GM21526 (cell line): ENCODE measurements around the gene KLF11.

Experiments used
- ATAC-seq: cut with Tn5 transposase; IDR thresholded peaks from one replicate; pipeline ENCODE4 v1.9.1; 2021; ENCODE audit warnings: moderate library complexity; ENCODE audit not compliant: unreplicated experiment, low FRiP score

The KLF11 gene

GRCh38 chr2:10059552-10060335 is 16.4 kb downstream of the KLF11 start:
- no peak for ATAC-seq

GRCh38 chr2:10061221-10061925 is 18.0 kb downstream of the KLF11 start:
- no peak for ATAC-seq

- no peak for ATAC-seq
Measured at GRCh38 chr2:10062931-10063365, 19.6 kb downstream of the KLF11 start.

DNA sequence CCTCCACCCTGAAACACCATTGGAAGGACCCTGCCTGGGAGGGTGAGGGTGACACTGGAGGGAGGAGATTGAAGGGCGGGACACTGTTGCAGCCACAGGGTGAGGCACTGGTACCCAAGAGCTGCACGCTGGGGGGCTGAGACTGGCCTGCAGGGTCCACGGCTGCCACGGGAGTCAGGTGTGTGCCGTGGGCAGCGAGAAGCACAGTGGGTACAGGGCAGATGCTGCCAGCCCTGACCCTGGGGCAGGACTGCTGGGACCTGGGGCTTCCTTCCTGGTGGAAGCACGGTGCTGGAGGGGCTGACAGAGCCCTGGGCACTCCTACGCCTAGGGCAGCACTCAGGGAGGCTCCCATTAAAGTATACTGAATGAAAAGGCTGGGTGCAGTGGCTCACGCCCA is 20.2 kb downstream of the KLF11 start:
- no peak for ATAC-seq

GRCh38 chr2:10064932-10065772 is 21.8 kb downstream of the KLF11 start:
- ATAC-seq: no peak

DNA sequence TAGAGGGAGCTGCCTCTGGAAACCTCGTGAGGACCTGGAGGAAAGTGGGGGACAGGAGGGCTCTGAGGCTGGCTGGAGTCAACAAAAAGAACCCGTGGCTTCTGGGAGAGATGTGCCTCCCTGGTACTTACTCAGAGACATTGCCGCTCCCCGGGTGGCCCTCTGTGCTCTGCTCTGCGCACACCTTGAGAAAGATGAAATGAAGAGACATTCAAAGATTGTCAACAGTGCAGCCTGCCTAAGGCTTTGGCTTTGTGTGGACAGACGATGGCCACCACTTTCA is 22.4 kb downstream of the KLF11 start:
- no peak for ATAC-seq

DNA sequence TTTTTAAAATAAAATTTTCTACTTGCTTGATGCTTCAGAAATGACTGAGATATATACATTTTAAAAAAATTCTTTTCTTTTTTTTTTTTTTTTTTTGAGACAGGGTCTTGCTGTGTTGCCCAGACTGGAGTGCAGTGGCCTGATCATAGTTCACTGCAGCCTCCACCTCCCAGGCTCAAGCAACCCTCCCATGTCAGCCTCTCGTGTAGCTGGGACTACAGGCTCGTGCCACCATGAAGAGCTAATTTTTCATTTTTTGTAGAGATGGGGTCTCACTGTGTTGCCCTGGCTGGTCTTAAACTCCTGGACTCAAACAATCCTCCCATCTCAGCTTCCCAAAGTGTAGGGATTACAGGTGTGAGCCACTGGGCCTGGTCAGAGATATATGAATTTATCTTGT is 24.0 kb downstream of the KLF11 start:
- ATAC-seq: no peak

GRCh38 chr2:10067881-10068280 is 24.5 kb downstream of the KLF11 start:
- no peak for ATAC-seq

DNA sequence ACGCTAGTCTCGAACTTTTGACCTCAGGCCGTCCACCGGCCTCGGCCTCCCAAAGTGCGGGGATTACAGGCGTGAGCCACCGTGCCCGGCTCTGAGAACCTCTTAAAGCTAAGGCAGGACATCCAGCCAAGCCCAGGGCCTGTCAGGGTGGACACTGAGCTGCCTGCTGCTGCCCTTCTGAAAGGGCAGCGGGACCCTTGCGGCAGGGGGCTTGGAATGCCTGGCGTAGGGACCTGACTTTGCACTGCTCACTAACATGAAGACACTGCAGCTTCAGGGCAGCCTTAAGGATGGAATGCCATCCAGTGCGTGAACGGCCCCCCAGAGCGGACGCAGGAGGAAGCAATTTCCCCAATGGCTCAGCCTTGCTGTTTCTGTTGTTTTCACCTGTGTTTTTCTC is 27.8 kb downstream of the KLF11 start:
- ATAC-seq: no peak

- ATAC-seq: no peak
Measured at GRCh38 chr2:10071595-10071994, 28.2 kb downstream of the KLF11 start.

DNA sequence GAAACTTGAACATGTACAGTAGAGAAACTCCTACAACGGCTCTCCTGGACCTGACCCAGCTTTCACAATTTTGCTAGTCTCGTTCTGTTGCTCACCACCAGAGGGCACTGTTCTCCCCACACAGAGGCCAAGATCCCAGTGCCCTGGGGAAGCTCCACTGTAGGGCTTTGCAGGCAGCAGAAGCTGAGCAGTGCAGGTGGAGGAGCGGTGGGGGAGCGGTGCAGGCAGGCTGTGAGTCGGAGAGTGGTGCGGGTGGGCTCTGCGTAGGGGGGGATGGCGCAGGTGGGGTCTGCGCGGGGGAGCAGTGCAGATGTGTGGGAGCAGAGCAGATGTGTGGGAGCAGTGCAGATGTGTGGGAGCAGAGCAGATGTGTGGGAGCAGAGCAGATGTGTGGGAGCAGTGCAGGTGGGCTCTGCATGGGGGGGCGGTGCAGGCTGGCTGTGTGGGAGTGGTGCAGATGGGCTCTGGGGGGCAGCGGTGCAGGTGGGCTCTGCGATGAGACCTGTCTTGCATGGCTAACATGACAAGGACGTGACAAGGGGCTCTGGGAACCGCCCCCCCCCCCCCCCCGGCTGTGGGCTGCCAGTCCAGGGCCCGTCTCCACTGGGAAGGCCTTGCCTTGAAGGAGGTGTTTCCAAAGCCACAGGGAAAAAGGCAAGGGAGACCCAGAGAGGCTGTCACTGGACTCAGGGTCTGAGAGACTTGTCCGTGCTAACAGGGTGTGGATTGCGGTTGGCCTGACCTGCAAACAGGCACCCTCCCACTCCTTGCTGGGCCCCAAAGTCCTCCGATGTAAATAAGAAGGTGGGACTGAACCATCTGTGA is 29.5 kb downstream of the KLF11 start:
- no peak for ATAC-seq

- ATAC-seq: no peak
Measured at GRCh38 chr2:10073706-10074105, 30.4 kb downstream of the KLF11 start.

DNA sequence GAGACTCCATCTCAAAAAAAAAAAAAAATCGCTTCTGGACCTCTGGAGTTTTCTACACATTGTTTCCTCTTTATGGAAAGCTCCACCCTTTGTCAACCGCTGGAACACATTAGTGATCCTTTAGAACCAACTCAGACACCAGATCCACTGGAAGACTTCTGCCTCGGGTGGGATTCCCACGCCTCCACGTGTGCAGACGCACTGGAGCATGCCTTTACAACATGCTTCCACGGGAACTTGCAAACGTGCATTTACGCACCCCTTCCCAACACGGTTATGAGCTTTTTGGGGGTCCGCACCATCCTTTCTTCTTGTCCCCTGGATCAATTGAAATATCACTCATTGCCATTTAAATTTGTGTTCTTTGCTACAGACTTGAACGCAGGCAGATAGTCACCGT is 31.8 kb downstream of the KLF11 start:
- ATAC-seq: no peak

- ATAC-seq: no peak
Measured at GRCh38 chr2:10075571-10076209, 32.3 kb downstream of the KLF11 start.

DNA sequence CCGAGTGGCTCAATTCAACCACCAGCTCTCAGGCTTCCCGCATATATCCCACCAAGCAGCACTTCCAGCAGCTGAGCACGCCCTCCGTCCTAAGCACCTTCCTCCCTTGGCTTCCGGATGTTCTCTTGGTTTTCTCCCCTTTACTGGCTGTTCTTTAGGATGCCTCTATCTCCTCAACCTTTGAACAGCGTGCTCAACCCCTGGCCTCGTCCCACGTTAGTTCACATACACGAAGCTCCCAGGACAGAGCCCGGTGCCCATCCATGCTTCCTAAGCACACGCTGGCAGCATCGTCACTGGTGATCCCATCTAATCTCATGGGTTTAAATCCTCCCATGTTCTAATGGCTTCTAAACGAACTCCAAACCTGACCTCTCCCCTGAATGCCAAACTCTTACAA is 33.2 kb downstream of the KLF11 start:
- no peak for ATAC-seq

DNA sequence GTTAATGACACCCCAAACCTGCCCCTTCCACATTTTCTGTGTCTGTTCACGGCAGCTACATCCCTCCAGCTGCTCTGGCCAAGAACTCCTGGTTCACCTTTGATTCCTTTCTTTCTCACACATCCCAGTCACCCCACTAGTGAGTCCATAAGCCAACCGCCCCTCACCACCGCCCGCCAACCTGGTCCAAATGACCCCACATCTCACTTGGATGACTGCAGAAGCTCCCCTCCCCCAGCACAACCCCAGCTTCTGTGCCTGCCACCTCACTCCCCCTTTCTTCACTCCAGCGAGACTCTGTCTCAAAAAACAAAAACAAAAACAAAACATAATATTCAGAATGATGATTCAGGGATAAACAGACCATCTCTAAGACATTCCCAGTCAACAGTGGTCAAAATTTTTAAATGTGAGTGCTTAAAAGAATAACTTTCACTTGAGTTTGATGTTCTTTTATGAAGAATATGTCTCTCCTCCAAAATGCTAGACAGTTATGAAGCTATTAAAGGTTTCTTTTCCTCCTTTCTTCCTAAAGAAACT is 33.7 kb downstream of the KLF11 start:
- ATAC-seq: no peak

DNA sequence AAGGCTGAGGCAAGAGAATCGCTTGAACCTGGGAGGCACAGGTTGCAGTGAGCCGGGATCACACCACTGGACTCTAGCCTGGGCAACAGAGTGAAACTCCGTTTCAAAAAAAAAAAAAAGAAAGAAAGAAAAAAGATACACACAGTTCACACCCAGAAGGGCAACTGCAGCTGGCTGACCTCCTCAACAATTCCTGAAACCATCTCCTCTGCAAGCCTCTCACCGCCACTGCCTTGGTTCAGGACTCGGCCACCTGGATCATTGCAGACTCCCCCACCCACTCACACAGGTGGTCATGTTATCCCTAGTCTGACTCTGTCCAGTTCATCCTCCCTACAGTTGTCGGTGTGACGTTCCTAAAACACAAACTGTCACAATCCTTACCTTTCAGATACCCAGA is 34.7 kb downstream of the KLF11 start:
- no peak for ATAC-seq

DNA sequence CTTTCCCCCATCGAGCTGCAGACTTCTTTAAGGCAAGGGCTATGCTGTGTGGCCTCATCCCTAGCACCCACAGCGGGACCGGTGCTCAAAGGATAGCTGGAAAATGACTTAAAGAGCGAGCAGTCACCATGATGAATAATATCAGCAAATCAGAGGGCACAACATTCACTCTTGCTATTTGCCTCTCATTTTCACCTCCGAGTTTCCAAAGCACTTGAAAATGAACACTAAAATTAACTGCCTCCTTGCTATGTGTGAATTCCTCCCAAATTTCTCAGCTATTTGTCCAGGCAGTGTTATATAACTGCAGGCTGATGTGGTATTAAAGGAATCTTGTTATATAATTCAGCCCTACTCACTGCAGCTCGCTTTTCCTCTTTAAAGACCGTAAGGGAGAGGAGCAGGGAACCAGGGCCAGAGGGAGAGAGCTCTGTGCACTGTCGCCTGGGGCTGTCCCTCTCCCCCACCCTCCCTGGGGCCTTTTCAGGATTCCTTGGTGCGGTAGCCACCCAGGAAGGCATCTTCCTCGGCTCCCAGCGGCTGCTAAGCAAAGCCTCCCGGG is 35.4 kb downstream of the KLF11 start:
- ATAC-seq: no peak

DNA sequence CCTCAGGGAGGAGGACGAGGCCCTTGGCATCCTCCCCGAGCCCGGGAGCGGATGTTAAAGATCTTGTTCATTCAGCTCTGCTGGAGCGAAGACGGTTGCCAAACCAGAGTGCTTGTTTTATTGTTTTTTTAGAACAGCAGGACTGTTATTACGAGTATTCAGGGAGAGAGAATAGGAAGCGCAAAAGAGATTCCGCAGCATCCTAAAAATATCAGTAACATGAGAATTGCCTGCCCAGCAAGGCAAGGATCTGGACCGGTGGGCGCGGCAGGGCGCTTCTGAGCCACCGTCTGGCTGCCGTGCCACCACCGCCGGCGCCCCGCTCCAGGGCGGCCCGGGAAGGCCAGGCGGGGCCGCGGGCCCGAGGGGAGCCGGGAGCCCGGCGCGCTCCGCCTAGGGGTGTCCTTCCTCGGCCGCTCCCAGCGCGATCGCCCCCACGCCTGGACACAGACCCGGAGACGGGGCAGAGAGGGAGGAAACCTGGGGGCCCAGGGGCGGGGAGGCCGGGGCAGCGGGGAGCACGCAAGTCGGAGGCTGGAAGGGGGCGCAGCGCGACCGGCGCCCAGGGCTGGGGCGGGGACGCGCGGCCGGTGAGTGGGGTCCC is 36.0 kb downstream of the KLF11 start:
- ATAC-seq: no peak
